Small intestine (tissue), 7 donors: ENCODE measurements around the gene DNAJB1. TPM values are rescaled to one million over a fixed set of nuclear protein-coding genes. Genes with fewer than 3 reads are reported as not detected.

ENCODE experiments used
- DNase-seq, 2 donors: peaks; one replicate each; pipeline versions ENCODE4 v3.0.0 to v3.0.0-alpha.2; 2013
- FAIRE-seq: peaks from 2 replicates; lab custom pipeline; 2012; peaks lifted over from hg19 to GRCh38; lab: Jason Lieb, UNC
- H3K27ac ChIP-seq, 3 donors: one replicate each; pipeline ENCODE4 v1.5.1; 2013; ENCODE audit warnings: low read length in 2 of 3, mild to moderate bottlenecking in 2 of 3, control low read depth in 1 of 3, inconsistent platforms in 1 of 3, low read depth in 1 of 3, moderate library complexity in 1 of 3
- H3K27me3 ChIP-seq, 3 donors: one replicate each; pipeline ENCODE4 v1.6.1; 2013; ENCODE audit warnings: low read length in 3 of 3, inconsistent platforms in 1 of 3; ENCODE audit not compliant: control insufficient read depth in 3 of 3, insufficient read depth in 3 of 3
- H3K36me3 ChIP-seq, 3 donors: one replicate each; pipeline ENCODE4 v1.6.1; 2013; ENCODE audit warnings: low read length in 3 of 3, inconsistent platforms in 1 of 3, low read depth in 1 of 3, mild to moderate bottlenecking in 1 of 3, moderate library complexity in 1 of 3; ENCODE audit not compliant: control insufficient read depth in 3 of 3, insufficient read depth in 2 of 3
- H3K4me1 ChIP-seq, 3 donors: one replicate each; pipeline ENCODE4 v1.6.1; 2013; ENCODE audit warnings: low read length in 2 of 3, inconsistent platforms in 1 of 3, low read depth in 1 of 3, mild to moderate bottlenecking in 1 of 3, moderate library complexity in 1 of 3; ENCODE audit not compliant: control insufficient read depth in 3 of 3, insufficient read depth in 2 of 3
- H3K4me3 ChIP-seq, 3 donors: one replicate each; pipeline ENCODE4 v1.5.1; 2013; ENCODE audit warnings: low read length in 3 of 3, control low read depth in 1 of 3, inconsistent platforms in 1 of 3, low read depth in 1 of 3, mild to moderate bottlenecking in 1 of 3, moderate library complexity in 1 of 3
- H3K9me3 ChIP-seq, 2 donors: one replicate each; pipeline ENCODE4 v1.6.1; 2013; ENCODE audit warnings: low read depth in 1 of 2, low read length in 1 of 2; ENCODE audit not compliant: control insufficient read depth in 2 of 2, insufficient read depth in 1 of 2
- WGBS, 3 donors: extraction: QIAGEN DNeasy Blood & Tissue Kit; methylation state at CpG; one replicate each; pipeline ENCODE4 v1.1.7; 2013; 5-methylcytosine and 5-hydroxymethylcytosine counted together
- polyA plus RNA-seq, 4 donors: library from polyadenylated mRNA; stranded (reverse) in 3 of 4; unstranded in 1 of 4; fragments of 200-250 nt in 3 of 4; fragments of 120-200 nt in 1 of 4; gene quantifications; one replicate each; pipeline versions ENCODE4 v1.2.1 to v1.2.3, GENCODE V29; 2013
- donor health status: healthy with polysubstance abuse.
- donor health status: control.
- donor health status: control.
- donor health status: Bipolar disorder and iron deficiency.
- donor health status: healthy.

The DNAJB1 gene
- polyA plus RNA-seq, 4 donors, result 39.4 to 87.7 (median 44.2) TPM

- Histone ChIP-seq H3K4me1 (peaks cover 0 to 4% (median 0%) of the 10 kb centered on the region in 3 donors), H3K36me3 (peaks cover 0 to 77% (median 10%) of the 10 kb centered on the region in 3 donors), H3K9me3 (no peaks in the 10 kb centered on the region), H3K4me3 (no peak overlapping the region), H3K27ac (peak overlapping the region in 1 of 3 donors; percentile 56), H3K27me3 (no peaks in the 10 kb centered on the region)
- 70 to 94% (median 79%) methylated on average over 20 to 33 of the region's 33 CpGs for WGBS, 3 donors
- DNase-seq (peak in 1 of 2 donors; percentile 50), FAIRE-seq (no peak)
Measured at GRCh38 chr19:14563989-14564651, 45.9 kb upstream of the DNAJB1 start.

- H3K27me3 ChIP-seq, result no peaks in the 10 kb centered on the region
- no peaks in the 10 kb centered on the region for H3K9me3 ChIP-seq
- peaks cover 0 to 76% (median 10%) of the 10 kb centered on the region in 3 donors for H3K36me3 ChIP-seq
- H3K27ac ChIP-seq, result peak overlapping the region in 1 of 3 donors; percentile 56
- DNase-seq, result no peak
- FAIRE-seq, result no peak
- H3K4me3 ChIP-seq, result no peak overlapping the region
- 92 to 97% (median 93%) methylated on average over 13 to 16 of the region's 16 CpGs for WGBS, 3 donors
- peaks cover 0 to 4% (median 0%) of the 10 kb centered on the region in 3 donors for H3K4me1 ChIP-seq
Measured at GRCh38 chr19:14563590-14563926, 45.4 kb upstream of the DNAJB1 start.

- Histone ChIP-seq H3K4me1 (peaks cover 0 to 4% (median 0%) of the 10 kb centered on the region in 3 donors), H3K27ac (no peak overlapping the region), H3K27me3 (no peaks in the 10 kb centered on the region), H3K9me3 (no peaks in the 10 kb centered on the region), H3K36me3 (peaks cover 0 to 78% (median 10%) of the 10 kb centered on the region in 3 donors), H3K4me3 (no peak overlapping the region)
- WGBS, 3 donors, result 86 to 92% (median 90%) methylated on average over 19 to 23 of the region's 23 CpGs
- FAIRE-seq, result no peak
- no peak for DNase-seq
Measured at GRCh38 chr19:14562660-14563589, 44.7 kb upstream of the DNAJB1 start.

GRCh38 chr19:14561847-14562351 lies 43.7 kb upstream of the DNAJB1 start:
- H3K9me3 ChIP-seq, result no peaks in the 10 kb centered on the region
- H3K27ac ChIP-seq, result no peak overlapping the region
- no peak overlapping the region for H3K4me3 ChIP-seq
- 76 to 79% (median 77%) methylated on average over 20 to 22 of the region's 22 CpGs for WGBS, 3 donors
- FAIRE-seq, result no peak
- peaks cover 0 to 4% (median 0%) of the 10 kb centered on the region in 3 donors for H3K4me1 ChIP-seq
- H3K36me3 ChIP-seq, result peaks cover 0 to 69% (median 10%) of the 10 kb centered on the region in 3 donors
- no peaks in the 10 kb centered on the region for H3K27me3 ChIP-seq
- no peak for DNase-seq

- no peak overlapping the region for H3K4me3 ChIP-seq
- WGBS, 3 donors, result 83 to 87% (median 85%) methylated on average over 7 to 8 of the region's 8 CpGs
- peak overlapping the region in 1 of 3 donors; percentile 28 for H3K27ac ChIP-seq
- FAIRE-seq, result no peak
- H3K9me3 ChIP-seq, result no peaks in the 10 kb centered on the region
- no peaks in the 10 kb centered on the region for H3K27me3 ChIP-seq
- peaks cover 0 to 10% (median 0%) of the 10 kb centered on the region in 3 donors for H3K4me1 ChIP-seq
- peaks cover 0 to 65% (median 10%) of the 10 kb centered on the region in 3 donors for H3K36me3 ChIP-seq
- DNase-seq, result no peak
Measured at GRCh38 chr19:14561249-14561648, 43.1 kb upstream of the DNAJB1 start.

GRCh38 chr19:14560776-14561108 lies 42.5 kb upstream of the DNAJB1 start:
- Histone ChIP-seq H3K9me3 (no peaks in the 10 kb centered on the region), H3K27ac (no peak overlapping the region), H3K4me3 (no peak overlapping the region), H3K36me3 (peaks cover 0 to 63% (median 6%) of the 10 kb centered on the region in 3 donors), H3K4me1 (peaks cover 0 to 10% (median 0%) of the 10 kb centered on the region in 3 donors), H3K27me3 (no peaks in the 10 kb centered on the region)
- 87 to 90% (median 87%) methylated on average over 6 of the region's 6 CpGs for WGBS, 3 donors
- DNase-seq (no peak), FAIRE-seq (no peak)

GRCh38 chr19:14559916-14560775 lies 41.9 kb upstream of the DNAJB1 start:
- Histone ChIP-seq H3K4me3 (no peak overlapping the region), H3K4me1 (peaks cover 0 to 10% (median 0%) of the 10 kb centered on the region in 3 donors), H3K9me3 (no peaks in the 10 kb centered on the region), H3K27ac (no peak overlapping the region), H3K27me3 (no peaks in the 10 kb centered on the region), H3K36me3 (peaks cover 0 to 59% (median 6%) of the 10 kb centered on the region in 3 donors)
- DNase-seq (no peak), FAIRE-seq (no peak)
- WGBS, 3 donors, result 77 to 87% (median 79%) methylated on average over 28 of the region's 28 CpGs
